ENCODE data around the gene AMY2A. TPM values are rescaled to one million over a fixed set of nuclear protein-coding genes. Genes with fewer than 3 reads are reported as not detected.

AMY2A gene
- total RNA-seq, 1 experiment from 2014 or later: not detected

Small RNA genes lying within 50 kb of the gene (small RNA-seq; reads per million reads assigned to genes)
- 0 reads per million in 2 experiments for gene AC105272.1

Other genes with a start within 250 kb of the AMY2A start
- 5.5 and 6.1 TPM in 2 replicates for gene RNPC3, start 91.7 kb upstream of the AMY2A start, total RNA-seq (2014; rRNA removed; shearing (Covaris generic))
- gene AMY2B, start 45.8 kb upstream of the AMY2A start, total RNA-seq (2014; rRNA removed; shearing (Covaris generic)): 0.24 and 0.80 TPM in 2 replicates
- gene AMY1A, start 38.3 kb downstream of the AMY2A start, total RNA-seq (2014; rRNA removed; shearing (Covaris generic)): not detected in 2 replicates
- gene AMY1B, start 78.8 kb downstream of the AMY2A start, total RNA-seq (2014; rRNA removed; shearing (Covaris generic)): not detected in 2 replicates
- gene AMY1C, start 132.5 kb downstream of the AMY2A start, total RNA-seq (2014; rRNA removed; shearing (Covaris generic)): not detected in 2 replicates

All from SK-MEL-5 (cell line).